ENCODE data around the gene CXADR. TPM values are rescaled to one million over a fixed set of nuclear protein-coding genes. Genes with fewer than 3 reads are reported as not detected.

Gene CXADR
- total RNA-seq, 1 donor from 2014 or later, result 34.8 TPM

GRCh38 chr21:17560377-17561025 is 47.7 kb downstream of the CXADR start:
- Mint-ChIP-seq H3K36me3 (ENCODE audit: low read depth) (peaks cover 16% of the 10 kb centered on the region), H3K9me3 (no peaks in the 10 kb centered on the region), H3K4me1 (no peaks in the 10 kb centered on the region), H3K27ac (ENCODE audit: unreplicated experiment) (no peak overlapping the region), H3K4me3 (no peak overlapping the region), H3K27me3 (ENCODE audit: low read depth) (no peaks in the 10 kb centered on the region)
- TF ChIP-seq CTCF (conservative IDR thresholded peaks at IDR 0.05), result no peak
- DNase-seq (ENCODE audit: low read depth, low spot score), result no peak

- DNase-seq (ENCODE audit: low read depth, low spot score), result no peak
- H3K4me1 Mint-ChIP-seq, result no peaks in the 10 kb centered on the region
- H3K36me3 Mint-ChIP-seq (ENCODE audit: low read depth), result peaks cover 2% of the 10 kb centered on the region
- TF ChIP-seq CTCF (conservative IDR thresholded peaks at IDR 0.05), result no peak
- H3K27ac Mint-ChIP-seq (ENCODE audit: unreplicated experiment), result no peak overlapping the region
- H3K27me3 Mint-ChIP-seq (ENCODE audit: low read depth), result no peaks in the 10 kb centered on the region
- H3K4me3 Mint-ChIP-seq, result no peak overlapping the region
- no peaks in the 10 kb centered on the region for H3K9me3 Mint-ChIP-seq
Measured at GRCh38 chr21:17570786-17571185, 57.9 kb downstream of the CXADR start.

GRCh38 chr21:17572431-17572830 is 59.6 kb downstream of the CXADR start:
- H3K9me3 Mint-ChIP-seq, result no peaks in the 10 kb centered on the region
- H3K4me1 Mint-ChIP-seq, result no peaks in the 10 kb centered on the region
- no peaks in the 10 kb centered on the region for H3K27me3 Mint-ChIP-seq (ENCODE audit: low read depth)
- no peak for TF ChIP-seq CTCF (conservative IDR thresholded peaks at IDR 0.05)
- peaks cover 2% of the 10 kb centered on the region for H3K36me3 Mint-ChIP-seq (ENCODE audit: low read depth)
- no peak overlapping the region for H3K4me3 Mint-ChIP-seq
- H3K27ac Mint-ChIP-seq (ENCODE audit: unreplicated experiment), result no peak overlapping the region
- DNase-seq (ENCODE audit: low read depth, low spot score), result no peak

GRCh38 chr21:17575076-17575475 is 62.2 kb downstream of the CXADR start:
- no peak for TF ChIP-seq CTCF (conservative IDR thresholded peaks at IDR 0.05)
- Mint-ChIP-seq H3K9me3 (no peaks in the 10 kb centered on the region), H3K27me3 (ENCODE audit: low read depth) (no peaks in the 10 kb centered on the region), H3K4me3 (no peak overlapping the region), H3K27ac (ENCODE audit: unreplicated experiment) (no peak overlapping the region), H3K36me3 (ENCODE audit: low read depth) (peaks cover 3% of the 10 kb centered on the region), H3K4me1 (no peaks in the 10 kb centered on the region)
- no peak for DNase-seq (ENCODE audit: low read depth, low spot score)

GRCh38 chr21:17576080-17576835 is 63.4 kb downstream of the CXADR start:
- Mint-ChIP-seq H3K4me1 (no peaks in the 10 kb centered on the region), H3K27me3 (ENCODE audit: low read depth) (no peaks in the 10 kb centered on the region), H3K36me3 (ENCODE audit: low read depth) (peaks cover 3% of the 10 kb centered on the region), H3K4me3 (no peak overlapping the region), H3K9me3 (no peaks in the 10 kb centered on the region), H3K27ac (ENCODE audit: unreplicated experiment) (no peak overlapping the region)
- TF ChIP-seq CTCF (conservative IDR thresholded peaks at IDR 0.05), result no peak
- DNase-seq (ENCODE audit: low read depth, low spot score), result no peak
